H9 (cell line): Measurements from ENCODE around the gene ACOX1. TPM values are rescaled to one million over a fixed set of nuclear protein-coding genes. Genes with fewer than 3 reads are reported as not detected.

Source experiments
- DNase-seq: peaks from one replicate; pipeline ENCODE4 v3.0.0-alpha.2; 2017
- H2AFZ ChIP-seq: one replicate; pipeline ENCODE4 v1.6.1; 2013; ENCODE audit warnings: mild to moderate bottlenecking, low read length, control low read depth, moderate library complexity
- H2AK5ac ChIP-seq: 2 replicates; pipeline ENCODE4 v1.6.1; 2013; ENCODE audit warnings: low read length, control low read depth, mixed read lengths; ENCODE audit not compliant: insufficient read length
- H2BK120ac ChIP-seq: one replicate; pipeline ENCODE4 v1.6.1; 2013; ENCODE audit warnings: low read depth, mild to moderate bottlenecking, low read length, control low read depth, inconsistent platforms; ENCODE audit not compliant: poor library complexity, severe bottlenecking
- H2BK12ac ChIP-seq: 2 replicates; pipeline ENCODE4 v1.6.1; 2013; ENCODE audit warnings: low read length, control low read depth, mixed read lengths, low read depth; ENCODE audit not compliant: insufficient read length
- H2BK15ac ChIP-seq: 2 replicates; pipeline ENCODE4 v1.6.1; 2013; ENCODE audit warnings: low read depth, low read length, control low read depth
- H2BK20ac ChIP-seq: one replicate; pipeline ENCODE4 v1.6.1; 2013; ENCODE audit warnings: low read depth, mild to moderate bottlenecking, low read length, control low read depth, inconsistent platforms; ENCODE audit not compliant: poor library complexity, severe bottlenecking
- H2BK5ac ChIP-seq: 2 replicates; pipeline ENCODE4 v1.6.1; 2013; ENCODE audit warnings: low read length, control low read depth, mixed read lengths; ENCODE audit not compliant: insufficient read length
- H3K14ac ChIP-seq: 2 replicates; pipeline ENCODE4 v1.6.1; 2013; ENCODE audit warnings: low read length, control low read depth; ENCODE audit not compliant: insufficient read depth
- H3K18ac ChIP-seq: 2 replicates; pipeline ENCODE4 v1.6.1; 2013; ENCODE audit warnings: low read depth, mild to moderate bottlenecking, mixed read lengths, low read length, control low read depth; ENCODE audit not compliant: insufficient read length
- H3K23ac ChIP-seq: 2 replicates; pipeline ENCODE4 v1.6.1; 2013; ENCODE audit warnings: low read length, control low read depth, mixed read lengths, low read depth; ENCODE audit not compliant: insufficient read length
- H3K23me2 ChIP-seq: 2 replicates; pipeline ENCODE4 v1.6.1; 2013; ENCODE audit warnings: low read depth, mild to moderate bottlenecking, mixed read lengths, low read length, control low read depth; ENCODE audit not compliant: insufficient read length, poor library complexity, severe bottlenecking
- H3K27ac ChIP-seq: 2 replicates; pipeline ENCODE4 v1.5.1; 2013; ENCODE audit warnings: low read length, control low read depth, mixed read lengths, low read depth; ENCODE audit not compliant: insufficient read length
- H3K27me3 ChIP-seq: 2 replicates; pipeline ENCODE4 v1.6.1; 2013; ENCODE audit warnings: low read length, control low read depth, inconsistent platforms; ENCODE audit not compliant: insufficient read depth
- H3K4ac ChIP-seq: 2 replicates; pipeline ENCODE4 v1.6.1; 2013; ENCODE audit warnings: low read depth, mild to moderate bottlenecking, control low read depth, inconsistent platforms, low read length, moderate library complexity
- H3K4me1 ChIP-seq: 2 replicates; pipeline ENCODE4 v1.6.1; 2013; ENCODE audit warnings: low read length, control low read depth, inconsistent platforms; ENCODE audit not compliant: insufficient read depth
- H3K4me2 ChIP-seq: 2 replicates; pipeline ENCODE4 v1.6.1; 2013; ENCODE audit warnings: low read length, control low read depth, mixed read lengths; ENCODE audit not compliant: insufficient read length, insufficient read depth
- H3K56ac ChIP-seq: 2 replicates; pipeline ENCODE4 v1.6.1; 2013; ENCODE audit warnings: low read depth, mild to moderate bottlenecking, mixed read lengths, low read length, control low read depth; ENCODE audit not compliant: insufficient read length
- H3K79me1 ChIP-seq: 2 replicates; pipeline ENCODE4 v1.6.1; 2013; ENCODE audit warnings: low read depth, mild to moderate bottlenecking, moderate library complexity, low read length, control low read depth, inconsistent platforms; ENCODE audit not compliant: insufficient read depth, poor library complexity, severe bottlenecking
- H3K79me2 ChIP-seq: 2 replicates; pipeline ENCODE4 v1.6.1; 2013; ENCODE audit warnings: low read length, control low read depth, inconsistent platforms; ENCODE audit not compliant: insufficient read depth
- H3K9ac ChIP-seq: 2 replicates; pipeline ENCODE4 v1.6.1; 2013; ENCODE audit warnings: low read length, control low read depth, mixed read lengths; ENCODE audit not compliant: insufficient read length; ENCODE audit errors: extremely low read depth
- H3K9me3 ChIP-seq: one replicate; pipeline ENCODE4 v1.6.1; 2013; ENCODE audit warnings: low read depth, low read length, inconsistent platforms; ENCODE audit not compliant: control insufficient read depth
- H3T11ph ChIP-seq: one replicate; pipeline ENCODE4 v1.6.1; 2013; ENCODE audit warnings: mild to moderate bottlenecking, low read length, control low read depth, inconsistent platforms
- H4K20me1 ChIP-seq: one replicate; pipeline ENCODE4 v1.6.1; 2013; ENCODE audit not compliant: control insufficient read depth, insufficient read length, insufficient read depth
- H4K5ac ChIP-seq: 2 replicates; pipeline ENCODE4 v1.6.1; 2013; ENCODE audit warnings: low read depth, mild to moderate bottlenecking, mixed read lengths, low read length, control low read depth; ENCODE audit not compliant: insufficient read length
- H4K8ac ChIP-seq: replicated peaks from 2 replicates; pipeline ENCODE4 v1.6.1; 2013; ENCODE audit warnings: low read length, control low read depth, mixed read lengths, low read depth; ENCODE audit not compliant: insufficient read length
- H4K91ac ChIP-seq: 2 replicates; pipeline ENCODE4 v1.6.1; 2013; ENCODE audit warnings: low read depth, mild to moderate bottlenecking, moderate library complexity, mixed read lengths, low read length, control low read depth; ENCODE audit not compliant: insufficient read length
- H3K27ac Mint-ChIP-seq, 3 experiments: 2 replicates in 2 of 3; 3 replicates in 1 of 3; pipeline ENCODE4 v1.8.0; 2020 to 2021; ENCODE audit warnings: mixed read lengths in 3 of 3, mild to moderate bottlenecking in 1 of 3, moderate library complexity in 1 of 3
- H3K27me3 Mint-ChIP-seq: 2 replicates; pipeline ENCODE4 v1.8.0; 2021; ENCODE audit warnings: low read depth, mild to moderate bottlenecking, moderate library complexity, mixed read lengths
- H3K36me3 Mint-ChIP-seq, 3 experiments: 2 replicates in 2 of 3; 3 replicates in 1 of 3; pipeline ENCODE4 v1.8.0; 2020 to 2021; ENCODE audit warnings: low read depth in 3 of 3, mixed read lengths in 3 of 3; ENCODE audit not compliant: insufficient read depth in 1 of 3
- H3K4me1 Mint-ChIP-seq, 2 experiments: 2 replicates each; pipeline ENCODE4 v1.8.0; 2020; ENCODE audit warnings: mixed read lengths in 2 of 2
- H3K4me3 Mint-ChIP-seq, 2 experiments: 2 replicates in 1 of 2; 3 replicates in 1 of 2; pipeline ENCODE4 v1.8.0; 2020 to 2021; ENCODE audit warnings: mild to moderate bottlenecking in 2 of 2, mixed read lengths in 2 of 2, moderate library complexity in 1 of 2
- H3K9me3 Mint-ChIP-seq, 2 experiments: 2 replicates in 1 of 2; 3 replicates in 1 of 2; pipeline ENCODE4 v1.8.0; 2020; ENCODE audit warnings: mild to moderate bottlenecking in 2 of 2, mixed read lengths in 2 of 2, moderate library complexity in 1 of 2
- WGBS: extraction: QIAGEN DNeasy Blood & Tissue Kit; methylation state at CpG from one replicate; pipeline ENCODE4 v1.1.7; 2013; ENCODE audit warnings: missing lambda C conversion rate, low lambda C conversion rate, mixed read lengths; ENCODE audit not compliant: insufficient read length; ENCODE audit errors: extremely low coverage; 5-methylcytosine and 5-hydroxymethylcytosine counted together
- total RNA-seq: library from RNA; stranded (reverse); gene quantifications from 2 replicates; pipeline ENCODE4 v1.2.1, GENCODE V29; 2021
- TF ChIP-seq, protein P1 (sequence below): fragments of 200-600 bp; sonication (generic); conservative IDR thresholded peaks from 3 replicates; pipeline ENCODE4 v1.8.0; 2021; ENCODE audit warnings: antibody characterized with exemption, mild to moderate bottlenecking

Gene ACOX1
- total RNA-seq, 1 experiment from 2014 or later, result 27.4 TPM

DNA sequence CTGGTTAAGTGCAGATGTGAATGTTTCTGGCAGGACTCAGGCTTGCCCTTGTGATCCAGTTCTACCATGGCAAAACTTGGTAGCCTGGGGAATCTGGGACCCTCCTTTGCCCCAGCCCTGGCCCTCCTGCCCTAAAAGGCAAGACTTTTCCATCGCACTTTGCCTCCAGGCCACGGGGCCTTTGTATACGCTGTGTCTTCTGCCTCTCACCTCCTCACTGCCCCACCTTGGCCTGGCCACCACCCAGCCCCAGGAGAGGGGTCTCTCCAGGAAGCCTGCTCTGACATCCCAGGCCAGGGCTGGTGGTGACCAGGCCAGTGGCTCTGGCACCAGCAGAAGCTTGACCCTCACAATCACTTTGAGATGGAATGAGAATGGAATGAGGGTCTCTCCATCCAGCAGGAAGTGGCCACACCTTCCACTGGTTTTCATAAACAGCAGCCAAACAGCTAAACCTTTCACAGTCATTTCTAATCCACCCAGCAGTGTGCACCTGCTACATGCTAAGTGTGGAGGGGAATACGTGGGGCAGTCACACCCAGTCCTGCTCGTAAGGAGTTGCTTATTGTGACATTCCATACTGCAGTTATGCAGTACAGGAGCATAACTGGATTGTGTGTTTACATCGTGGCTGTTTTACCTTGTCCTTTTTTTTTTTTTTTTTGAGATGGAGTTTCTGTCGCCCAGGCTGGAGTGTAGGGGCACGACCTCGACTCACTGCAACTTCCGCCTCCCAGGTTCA is 72.7 kb downstream of the ACOX1 start:
- TF ChIP-seq, protein P1, sequence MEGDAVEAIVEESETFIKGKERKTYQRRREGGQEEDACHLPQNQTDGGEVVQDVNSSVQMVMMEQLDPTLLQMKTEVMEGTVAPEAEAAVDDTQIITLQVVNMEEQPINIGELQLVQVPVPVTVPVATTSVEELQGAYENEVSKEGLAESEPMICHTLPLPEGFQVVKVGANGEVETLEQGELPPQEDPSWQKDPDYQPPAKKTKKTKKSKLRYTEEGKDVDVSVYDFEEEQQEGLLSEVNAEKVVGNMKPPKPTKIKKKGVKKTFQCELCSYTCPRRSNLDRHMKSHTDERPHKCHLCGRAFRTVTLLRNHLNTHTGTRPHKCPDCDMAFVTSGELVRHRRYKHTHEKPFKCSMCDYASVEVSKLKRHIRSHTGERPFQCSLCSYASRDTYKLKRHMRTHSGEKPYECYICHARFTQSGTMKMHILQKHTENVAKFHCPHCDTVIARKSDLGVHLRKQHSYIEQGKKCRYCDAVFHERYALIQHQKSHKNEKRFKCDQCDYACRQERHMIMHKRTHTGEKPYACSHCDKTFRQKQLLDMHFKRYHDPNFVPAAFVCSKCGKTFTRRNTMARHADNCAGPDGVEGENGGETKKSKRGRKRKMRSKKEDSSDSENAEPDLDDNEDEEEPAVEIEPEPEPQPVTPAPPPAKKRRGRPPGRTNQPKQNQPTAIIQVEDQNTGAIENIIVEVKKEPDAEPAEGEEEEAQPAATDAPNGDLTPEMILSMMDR, result no peak

More for the DNA sequence above, 72.7 kb downstream of the ACOX1 start:
- Mint-ChIP-seq H3K4me3 (peak overlapping the region in 1 of 2 experiments; percentile 50; a peak in 2 of 5 replicates), H3K36me3 (peaks cover 9 to 14% (median 12%) of the 10 kb centered on the region in 3 experiments; a peak in 6 of 7 replicates), H3K9me3 (no peaks in the 10 kb centered on the region), H3K27me3 (no peaks in the 10 kb centered on the region), H3K27ac (no peak overlapping the region; a peak in 1 of 7 replicates), H3K4me1 (peaks cover 5 to 8% of the 10 kb centered on the region in 2 experiments; a peak in 2 of 4 replicates)
- Histone ChIP-seq H2BK15ac (no peak overlapping the region), H3K23me2 (peaks cover 5% of the 10 kb centered on the region), H3K9ac (no peak overlapping the region), H3K27me3 (no peaks in the 10 kb centered on the region), H3K14ac (no peak overlapping the region), H2AFZ (no peak overlapping the region), H3K9me3 (no peaks in the 10 kb centered on the region), H4K8ac (no peak overlapping the region), H2BK120ac (no peak overlapping the region), H3K56ac (no peak overlapping the region), H3K23ac (no peak overlapping the region), H3K79me1 (no peaks in the 10 kb centered on the region), H3K18ac (no peak overlapping the region), H3K4me2 (no peak overlapping the region), H3T11ph (no peak overlapping the region), H4K5ac (no peak overlapping the region), H2BK12ac (no peak overlapping the region), H3K79me2 (no peaks in the 10 kb centered on the region), H4K20me1 (no peaks in the 10 kb centered on the region), H2AK5ac (no peak overlapping the region), H3K4me1 (no peaks in the 10 kb centered on the region), H2BK5ac (no peak overlapping the region), H2BK20ac (no peak overlapping the region), H3K4ac (no peak overlapping the region), H3K27ac (no peak overlapping the region), H4K91ac (no peak overlapping the region)
- WGBS, result no CpG with 5 or more reads among the region's 10 CpGs
- no peak for DNase-seq
